OCI-LY7 (cell line): ENCODE results near the gene BEND3. TPM values are rescaled to one million over a fixed set of nuclear protein-coding genes. Genes with fewer than 3 reads are reported as not detected.

ENCODE experiments used
- BruUV-seq: library from RNA; stranded (reverse); fragments of 400-500 nt; replicated peaks from 2 replicates; lab custom pipeline; 2021; lab: Mats Ljungman, UMichigan
- CTCF ChIA-PET: fragments of 300-600 bp; sonication (Branson Sonifier 250); formaldehyde crosslinking; loops from one replicate; lab custom pipeline; 2022; ENCODE audit warnings: antibody characterized with exemption; ENCODE audit not compliant: unreplicated experiment; lab: Charles Lee
- POLR2A ChIA-PET: fragments of 300-600 bp; sonication (Branson Sonifier 250); formaldehyde crosslinking; loops from one replicate; lab custom pipeline; 2022; ENCODE audit warnings: antibody characterized with exemption; lab: Charles Lee
- DNase-seq: peaks from one replicate; pipeline ENCODE4 v3.0.0-alpha.2; 2015; ENCODE audit warnings: low spot score
- H2AFZ ChIP-seq: fragments of 200-600 bp; sonication (generic), shearing (Covaris generic); 2 replicates; pipeline ENCODE4 v1.6.1; 2014; ENCODE audit warnings: mild to moderate bottlenecking, antibody characterized with exemption, low read length, moderate library complexity
- H3K27ac ChIP-seq: fragments of 200-600 bp; sonication (generic); 2 replicates; pipeline ENCODE4 v1.5.1; 2014; ENCODE audit warnings: mixed run types, low read depth, mild to moderate bottlenecking, moderate library complexity, low read length, inconsistent platforms; ENCODE audit not compliant: poor library complexity, severe bottlenecking
- H3K36me3 ChIP-seq: fragments of 200-600 bp; sonication (generic); 2 replicates; pipeline ENCODE4 v1.6.1; 2014; ENCODE audit warnings: mild to moderate bottlenecking, antibody characterized with exemption, low read length, moderate library complexity, mixed read lengths; ENCODE audit not compliant: insufficient read depth
- H3K4me1 ChIP-seq: fragments of 200-600 bp; sonication (generic); 2 replicates; pipeline ENCODE4 v1.5.1; 2014; ENCODE audit warnings: mild to moderate bottlenecking, low read length; ENCODE audit not compliant: insufficient read depth, poor library complexity, severe bottlenecking
- H3K4me2 ChIP-seq: fragments of 200-600 bp; sonication (generic); 2 replicates; pipeline ENCODE4 v1.6.1; 2014; ENCODE audit warnings: mild to moderate bottlenecking, low read length
- H3K4me3 ChIP-seq: fragments of 200-600 bp; sonication (generic); 2 replicates; pipeline ENCODE4 v1.5.1; 2014; ENCODE audit warnings: mild to moderate bottlenecking, low read depth, low read length; ENCODE audit not compliant: poor library complexity, severe bottlenecking
- H3K79me2 ChIP-seq: fragments of 200-600 bp; sonication (generic); 2 replicates; pipeline ENCODE4 v1.6.1; 2016; ENCODE audit warnings: low read depth, mild to moderate bottlenecking, low read length, moderate library complexity, mixed read lengths; ENCODE audit not compliant: insufficient read depth
- H3K9me2 ChIP-seq: fragments of 200-600 bp; sonication (generic); 2 replicates; pipeline ENCODE4 v1.6.1; 2016; ENCODE audit warnings: mild to moderate bottlenecking, low read length, mixed read lengths; ENCODE audit not compliant: insufficient read depth
- H3K9me3 ChIP-seq: fragments of 200-600 bp; sonication (generic); 2 replicates; pipeline ENCODE4 v1.6.1; 2014; ENCODE audit warnings: mild to moderate bottlenecking, mixed run types, low read length, mixed read lengths
- H4K20me1 ChIP-seq: fragments of 200-600 bp; sonication (generic); 2 replicates; pipeline ENCODE4 v1.6.1; 2014; ENCODE audit warnings: mild to moderate bottlenecking, antibody characterized with exemption, low read length, moderate library complexity, mixed read lengths; ENCODE audit not compliant: insufficient read depth
- EZH2phosphoT487 ChIP-seq: fragments of 200-600 bp; sonication (generic); IDR thresholded peaks from 2 replicates; pipeline ENCODE4 v1.6.1; 2018; ENCODE audit warnings: low read depth, borderline replicate concordance, mild to moderate bottlenecking, mixed run types, antibody characterized with exemption, low read length, moderate library complexity, mixed read lengths
- intact Hi-C: fragments of 100-400 bp; cut with micrococcal nuclease; formaldehyde crosslinking; loops from one replicate; pipeline ENCODE4 v1.10.0; 2022; ENCODE audit not compliant: unreplicated experiment
- total RNA-seq, 2 experiments: library from RNA; depleted of rRNA in 1 of 2; stranded (reverse); fragments of >200 nt in 1 of 2; shearing (Covaris generic) in 1 of 2; gene quantifications; 2 replicates each; pipeline ENCODE4 v1.2.3, GENCODE V29; 2014 to 2022
- TF ChIP-seq, protein P1 (sequence below): fragments of 200-600 bp; sonication (generic); conservative IDR thresholded peaks from 2 replicates; pipeline ENCODE4 v1.5.1; 2014; ENCODE audit warnings: mild to moderate bottlenecking, antibody characterized with exemption, low read length, moderate library complexity, mixed read lengths

The BEND3 gene
- total RNA-seq, 2 experiments from 2014 or later, result 11.7 to 14.3 TPM

DNA sequence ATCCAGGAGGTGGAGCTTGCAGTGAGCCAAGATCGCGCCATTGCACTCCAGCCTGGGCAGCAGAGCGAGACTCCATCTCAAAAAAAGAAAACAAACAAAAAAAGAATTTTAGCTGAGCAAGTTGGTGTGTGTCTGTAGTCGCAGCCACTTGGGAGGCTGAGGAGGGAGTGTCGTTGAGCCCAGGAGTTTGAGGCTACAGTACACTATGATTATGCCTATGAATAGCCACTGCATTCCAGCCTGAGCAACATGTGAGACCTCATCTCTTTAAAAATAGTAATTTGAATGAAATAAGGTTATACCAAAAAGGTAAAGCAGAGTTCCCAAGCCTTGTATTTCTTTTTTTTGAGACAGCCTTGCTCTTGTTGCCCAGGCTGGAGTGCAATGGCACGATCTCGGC lies 67.5 kb downstream of the BEND3 start:
- H3K4me3 ChIP-seq, result no peak overlapping the region
- CTCF ChIA-PET, result no interaction called here
- no peaks in the 10 kb centered on the region for H3K4me1 ChIP-seq
- no peak for DNase-seq
- POLR2A ChIA-PET, result no interaction called here
- H2AFZ ChIP-seq, result no peak overlapping the region
- BruUV-seq, result no TSS peak
- peaks cover 35% of the 10 kb centered on the region for H3K36me3 ChIP-seq
- H3K4me2 ChIP-seq, result no peak overlapping the region
- no peaks in the 10 kb centered on the region for H3K9me2 ChIP-seq
- no peak for TF ChIP-seq EZH2phosphoT487
- TF ChIP-seq, protein P1, sequence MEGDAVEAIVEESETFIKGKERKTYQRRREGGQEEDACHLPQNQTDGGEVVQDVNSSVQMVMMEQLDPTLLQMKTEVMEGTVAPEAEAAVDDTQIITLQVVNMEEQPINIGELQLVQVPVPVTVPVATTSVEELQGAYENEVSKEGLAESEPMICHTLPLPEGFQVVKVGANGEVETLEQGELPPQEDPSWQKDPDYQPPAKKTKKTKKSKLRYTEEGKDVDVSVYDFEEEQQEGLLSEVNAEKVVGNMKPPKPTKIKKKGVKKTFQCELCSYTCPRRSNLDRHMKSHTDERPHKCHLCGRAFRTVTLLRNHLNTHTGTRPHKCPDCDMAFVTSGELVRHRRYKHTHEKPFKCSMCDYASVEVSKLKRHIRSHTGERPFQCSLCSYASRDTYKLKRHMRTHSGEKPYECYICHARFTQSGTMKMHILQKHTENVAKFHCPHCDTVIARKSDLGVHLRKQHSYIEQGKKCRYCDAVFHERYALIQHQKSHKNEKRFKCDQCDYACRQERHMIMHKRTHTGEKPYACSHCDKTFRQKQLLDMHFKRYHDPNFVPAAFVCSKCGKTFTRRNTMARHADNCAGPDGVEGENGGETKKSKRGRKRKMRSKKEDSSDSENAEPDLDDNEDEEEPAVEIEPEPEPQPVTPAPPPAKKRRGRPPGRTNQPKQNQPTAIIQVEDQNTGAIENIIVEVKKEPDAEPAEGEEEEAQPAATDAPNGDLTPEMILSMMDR, result no peak
- no peak overlapping the region for H3K27ac ChIP-seq
- H3K79me2 ChIP-seq, result no peaks in the 10 kb centered on the region
- H3K9me3 ChIP-seq, result no peaks in the 10 kb centered on the region
- no peaks in the 10 kb centered on the region for H4K20me1 ChIP-seq
- intact Hi-C loops, result no loop called here

DNA sequence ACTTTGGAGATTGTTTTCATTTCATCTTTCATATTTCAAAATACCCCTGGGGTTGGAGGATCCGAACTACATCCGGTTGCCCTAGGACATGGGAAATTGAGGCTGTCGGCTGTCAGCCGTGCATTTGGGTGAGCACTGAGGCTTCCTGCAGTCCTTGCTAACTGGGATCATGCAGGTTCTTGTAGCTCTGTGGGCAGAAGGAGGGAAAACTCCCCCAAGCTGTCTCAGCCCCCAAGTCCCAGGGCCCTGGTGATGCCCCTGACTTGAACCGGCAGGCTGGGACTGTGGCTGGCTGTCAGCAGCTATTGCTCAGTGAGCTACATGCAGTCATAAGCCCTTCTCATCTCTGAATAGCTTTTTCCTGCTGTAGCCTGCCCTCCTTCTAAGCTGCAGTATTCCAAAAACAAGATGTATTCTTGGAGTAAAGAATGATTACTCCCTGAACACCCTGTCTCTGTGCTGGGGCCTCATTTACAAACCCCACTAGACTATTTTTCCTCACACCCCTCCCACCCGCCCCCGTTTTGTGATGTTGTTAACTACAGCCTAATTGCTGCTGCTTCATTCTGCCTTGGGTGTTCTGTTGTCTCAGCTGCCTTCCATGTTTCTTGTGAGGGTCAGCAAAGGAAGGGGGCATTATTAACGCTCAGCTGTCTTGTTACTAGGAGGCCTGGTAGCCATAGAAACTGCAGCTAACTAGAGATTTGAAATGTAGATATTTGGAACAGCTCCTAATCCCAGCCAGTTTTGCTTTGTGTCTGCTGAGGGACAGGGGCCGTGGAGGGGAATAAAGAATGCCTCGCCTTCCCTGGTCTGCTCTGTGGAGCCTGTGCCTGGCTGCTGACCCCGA lies 69.3 kb downstream of the BEND3 start:
- intact Hi-C loops, result no loop called here
- ChIA-PET CTCF (no interaction called here), POLR2A (interaction anchor here (0.6 to 1.3 kb wide), 4 partner anchors 10 to 70 kb away, joined by 3 to 8 read pairs (median 4); no protein-coding TSS in a partner anchor)
- Histone ChIP-seq H3K36me3 (peaks cover 35% of the 10 kb centered on the region), H2AFZ (no peak overlapping the region), H3K9me3 (no peaks in the 10 kb centered on the region), H3K9me2 (no peaks in the 10 kb centered on the region), H4K20me1 (no peaks in the 10 kb centered on the region), H3K27ac (no peak overlapping the region), H3K4me2 (no peak overlapping the region), H3K4me3 (no peak overlapping the region), H3K79me2 (no peaks in the 10 kb centered on the region), H3K4me1 (no peaks in the 10 kb centered on the region)
- DNase-seq, result no peak
- BruUV-seq, result no TSS peak
- no peak for TF ChIP-seq EZH2phosphoT487
- TF ChIP-seq, protein P1, result no peak

DNA sequence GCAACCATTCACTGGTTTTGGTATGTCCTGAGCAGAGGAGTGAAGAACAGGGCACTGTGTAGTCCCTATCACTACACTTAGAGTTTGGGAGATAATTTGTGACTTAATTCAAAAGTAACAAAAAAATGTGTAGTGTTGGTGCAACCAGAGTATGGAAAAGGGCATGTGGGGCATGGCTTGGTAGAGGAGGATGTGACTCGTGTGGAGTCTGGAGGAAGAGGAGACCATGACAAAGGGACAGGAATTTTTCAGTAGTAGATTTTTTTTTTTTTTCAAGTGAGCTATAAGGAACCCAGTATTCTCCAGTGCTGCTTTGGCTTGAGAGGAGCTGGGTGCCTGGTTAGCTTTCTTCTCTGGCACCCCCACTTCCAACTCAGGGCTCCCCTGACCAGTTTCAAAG lies 82.2 kb downstream of the BEND3 start:
- Histone ChIP-seq H3K4me2 (no peak overlapping the region), H4K20me1 (no peaks in the 10 kb centered on the region), H2AFZ (no peak overlapping the region), H3K4me1 (no peaks in the 10 kb centered on the region), H3K4me3 (no peak overlapping the region), H3K79me2 (peaks cover 23% of the 10 kb centered on the region), H3K27ac (no peak overlapping the region), H3K9me3 (no peaks in the 10 kb centered on the region), H3K36me3 (peaks cover 44% of the 10 kb centered on the region), H3K9me2 (no peaks in the 10 kb centered on the region)
- BruUV-seq, result no TSS peak
- ChIA-PET POLR2A (interaction anchor here (0.5 to 0.7 kb wide), 4 partner anchors 35 to 792 kb away, joined by 3 to 5 read pairs (median 4); no protein-coding TSS in a partner anchor), CTCF (no interaction called here)
- TF ChIP-seq, protein P1, result no peak
- TF ChIP-seq EZH2phosphoT487, result no peak
- intact Hi-C loops, result no loop called here
- DNase-seq, result no peak
